ENCODE results near the gene MTCH2.

MTCH2 gene

GRCh38 chr11:47589977-47590861, 52.1 kb downstream of the MTCH2 start:
- DNase-seq (ENCODE audit: low read depth), result peak; percentile 20

DNA sequence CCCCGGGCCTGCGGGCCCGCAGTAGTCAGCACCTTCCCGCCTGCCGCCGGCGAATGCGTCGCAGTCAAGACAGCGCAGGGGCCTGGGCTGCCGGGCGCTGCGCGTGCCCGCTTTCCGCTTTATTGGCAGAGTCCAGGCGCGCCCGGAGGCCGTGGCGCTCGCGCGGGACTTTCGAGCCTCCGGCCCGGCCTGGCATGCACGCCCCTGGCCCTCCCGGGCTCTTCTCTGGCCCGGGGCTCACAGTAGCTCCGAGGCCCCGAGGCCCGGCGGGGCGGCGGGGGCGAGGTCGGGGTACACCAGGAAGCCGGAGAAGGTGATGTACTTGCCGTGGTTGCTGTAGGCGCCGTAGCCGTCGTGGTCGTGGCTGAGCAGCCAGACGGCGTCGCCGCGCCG, 52.8 kb downstream of the MTCH2 start:
- no peak for DNase-seq (ENCODE audit: low read depth)

DNA sequence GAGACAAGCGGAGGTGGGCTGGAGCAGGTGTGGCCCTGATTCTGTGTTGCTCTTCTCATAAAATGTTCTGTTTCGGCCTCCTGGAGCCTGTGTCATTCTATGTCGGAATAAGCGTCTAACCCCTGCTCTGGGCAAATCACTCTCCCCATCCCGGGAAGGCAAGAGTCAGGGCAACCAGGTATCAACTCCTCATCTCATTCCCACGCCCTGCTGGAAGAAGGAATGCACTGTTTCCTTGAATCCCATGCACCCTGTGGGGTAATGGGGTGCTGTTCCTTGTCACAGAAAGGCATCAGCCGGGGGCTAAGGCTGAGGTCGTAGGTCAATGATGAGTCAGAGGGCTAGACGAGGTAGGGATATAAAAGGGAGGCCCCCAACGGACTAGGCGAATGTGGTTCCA, 53.2 kb downstream of the MTCH2 start:
- no peak for DNase-seq (ENCODE audit: low read depth)

DNA sequence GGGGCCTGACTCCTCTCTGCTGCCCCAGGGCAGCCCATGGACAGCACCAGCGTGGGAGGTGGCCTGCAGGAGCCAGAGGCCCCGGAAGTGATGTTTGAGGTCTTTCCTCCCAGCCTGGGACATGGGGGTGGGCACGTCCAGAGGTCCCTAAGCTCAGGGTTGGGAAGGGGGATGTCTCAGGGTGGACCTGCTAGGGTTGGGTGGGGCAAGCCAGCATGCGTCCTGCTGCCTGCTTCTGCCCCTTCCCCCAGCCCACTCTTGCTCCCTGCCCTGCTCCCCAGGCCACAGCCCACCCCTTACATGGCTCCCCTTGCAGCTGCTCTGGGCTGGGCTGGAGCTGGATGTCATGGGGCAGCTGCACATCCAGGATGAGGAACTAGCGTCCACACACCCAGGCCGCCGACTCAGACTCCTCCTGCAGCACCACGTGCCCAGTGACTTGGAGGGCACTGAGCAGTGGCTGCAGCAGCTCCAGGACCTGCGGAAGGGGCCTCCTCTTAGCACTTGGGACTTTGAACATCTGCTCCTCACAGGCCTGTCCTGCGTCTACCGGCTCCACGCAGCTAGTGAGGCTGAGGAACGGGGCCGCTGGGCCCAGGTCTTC, 54.5 kb downstream of the MTCH2 start:
- no peak for DNase-seq (ENCODE audit: low read depth)

DNA sequence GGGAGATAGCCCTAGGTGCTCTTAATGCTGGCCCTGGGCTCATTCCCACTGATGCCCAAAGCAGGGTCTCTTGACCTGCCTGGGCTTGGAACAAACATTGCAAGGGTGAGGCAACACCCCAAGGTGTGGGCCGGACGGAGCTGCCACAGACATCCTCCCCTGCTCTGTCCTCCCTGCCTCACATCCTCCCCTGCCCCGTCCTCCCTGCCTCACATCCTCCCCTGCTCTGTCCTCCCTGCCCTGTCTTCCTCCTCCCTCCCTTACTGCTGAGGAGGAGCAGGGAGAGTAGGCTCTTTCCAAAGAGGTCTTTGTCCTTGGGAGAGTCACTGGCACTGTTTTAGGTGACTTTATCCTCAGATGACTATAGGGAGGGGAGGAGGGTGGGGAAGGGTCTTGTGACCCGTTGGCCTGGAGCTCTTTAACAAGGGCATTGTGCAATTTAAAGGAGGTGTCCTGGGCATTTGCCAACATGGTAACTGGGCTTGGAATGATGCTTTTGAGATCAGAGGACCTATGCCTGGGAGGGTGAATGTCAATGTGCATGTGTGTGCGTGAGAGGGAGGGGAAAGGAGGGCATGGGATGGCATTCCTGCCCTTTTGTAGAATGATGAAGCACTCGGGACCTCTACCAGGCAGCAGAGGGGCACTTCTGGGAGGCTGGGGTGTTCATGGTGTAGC, 55.2 kb downstream of the MTCH2 start:
- no peak for DNase-seq (ENCODE audit: low read depth)

DNA sequence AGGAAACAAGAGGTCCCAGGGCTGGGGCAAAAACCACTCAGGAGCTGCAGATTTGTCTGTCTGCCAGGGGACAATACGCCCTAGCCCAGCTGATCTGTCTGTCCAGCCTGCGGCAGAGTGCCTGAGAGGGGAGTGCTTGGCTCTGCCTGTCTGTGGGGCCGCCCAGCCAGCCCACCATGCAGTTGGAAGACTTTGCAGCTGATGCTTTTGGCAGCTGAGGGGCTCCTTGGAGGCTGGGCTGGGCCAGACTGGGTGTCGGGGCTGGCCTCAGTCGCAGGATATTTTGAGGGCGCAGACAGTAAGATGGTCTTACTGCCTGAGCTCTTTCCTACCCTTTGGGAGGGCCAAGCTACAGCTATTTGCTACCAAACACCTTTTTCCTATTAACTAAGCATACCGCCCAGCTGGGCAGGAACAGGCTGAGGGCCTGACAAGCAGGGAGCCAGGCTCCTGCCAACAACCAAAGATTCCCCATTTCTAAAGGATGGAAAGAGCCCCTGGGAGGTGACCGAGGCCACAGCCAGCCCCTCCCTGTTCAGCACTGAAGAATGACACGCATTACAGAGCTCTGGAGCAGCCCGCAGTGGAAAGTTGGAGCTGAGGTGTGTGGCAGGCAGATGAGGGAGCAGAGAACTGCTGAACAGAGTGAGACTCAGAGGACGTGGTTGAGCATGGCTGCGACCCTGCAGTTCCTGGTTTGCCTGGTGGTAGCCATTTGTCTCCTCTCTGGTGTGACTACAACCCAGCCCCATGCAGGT, 56.1 kb downstream of the MTCH2 start, which contains the start of gene FAM180B:
FAM180B (plus strand) TSS at position 581 of the 758 bp plus-strand sequence; CDS start at position 672, 91 bp downstream.
- DNase-seq (ENCODE audit: low read depth), result no peak

GRCh38 chr11:47583844-47584243, 58.5 kb downstream of the MTCH2 start:
- no peak for DNase-seq (ENCODE audit: low read depth)

- DNase-seq (ENCODE audit: low read depth), result peak; percentile 89
These were observed 63.5 kb downstream of the MTCH2 start, which contains the start of the genes KBTBD4 and NDUFS3 for GRCh38 chr11:47578524-47579494. Gene KBTBD4, minus strand, starts transcription at chr11:47578970. Its CDS starts 19 bp downstream, at chr11:47578951. Gene NDUFS3, plus strand, starts transcription at chr11:47579074. Its CDS starts 18 bp downstream, at chr11:47579092.

DNA sequence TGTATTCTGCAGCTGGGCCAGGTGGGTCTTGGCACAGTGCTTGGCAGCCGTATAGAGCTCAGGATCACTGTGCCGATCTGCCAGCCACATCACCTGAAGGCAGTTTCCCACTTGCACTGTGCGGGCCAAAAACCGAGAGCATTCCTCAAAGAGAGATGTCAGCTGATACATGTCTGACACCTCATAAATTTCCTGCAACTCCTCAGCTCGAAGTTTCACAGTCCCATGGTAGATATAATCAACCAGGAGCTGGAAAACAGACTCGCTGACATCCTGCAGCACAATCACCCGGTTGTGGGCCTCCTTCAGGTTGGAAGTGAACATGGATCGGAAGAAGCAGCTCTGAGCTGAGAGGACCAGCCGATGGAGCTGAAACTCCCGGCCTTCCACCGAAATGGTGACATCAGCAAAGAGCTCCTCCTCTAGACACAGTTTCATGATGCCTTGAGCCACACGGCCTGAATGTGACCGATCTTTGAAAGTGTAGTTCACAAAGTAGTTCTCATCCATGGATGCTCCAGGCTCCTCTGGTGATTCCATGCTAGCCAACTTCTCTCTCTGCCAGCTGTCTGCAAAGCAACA, 64.8 kb downstream of the MTCH2 start:
- DNase-seq (ENCODE audit: low read depth), result no peak

GRCh38 chr11:47573321-47573720, 69.0 kb downstream of the MTCH2 start:
- DNase-seq (ENCODE audit: low read depth), result no peak

DNA sequence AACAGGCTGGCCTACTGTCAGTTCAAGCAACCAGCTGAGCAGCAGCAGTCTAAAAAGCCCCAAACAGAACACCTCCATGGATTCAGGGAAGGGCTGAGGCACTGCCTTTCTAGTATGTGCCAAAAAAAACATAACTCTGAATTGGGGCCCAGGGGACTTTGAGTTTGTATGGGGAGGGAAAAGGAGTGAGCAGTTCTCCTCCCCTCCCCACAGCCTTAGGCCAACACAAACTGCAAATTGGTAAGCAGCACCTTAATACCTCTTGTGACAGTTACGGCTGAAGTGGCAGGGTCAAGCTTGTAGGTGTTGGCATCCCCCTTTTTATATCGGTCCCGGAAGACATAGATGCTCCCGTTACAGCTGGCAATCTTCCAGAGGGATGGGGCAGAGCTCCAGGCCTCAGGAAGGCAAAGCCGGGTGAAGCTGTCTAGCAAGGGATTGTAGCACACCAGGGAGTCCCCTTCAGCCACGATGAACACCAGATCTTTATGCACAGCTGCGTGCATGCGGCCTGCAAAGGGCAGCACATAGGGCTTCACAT, 69.6 kb downstream of the MTCH2 start:
- DNase-seq (ENCODE audit: low read depth), result no peak

GRCh38 chr11:47571895-47572294, 70.5 kb downstream of the MTCH2 start:
- peak; percentile 72 for DNase-seq (ENCODE audit: low read depth)

DNA sequence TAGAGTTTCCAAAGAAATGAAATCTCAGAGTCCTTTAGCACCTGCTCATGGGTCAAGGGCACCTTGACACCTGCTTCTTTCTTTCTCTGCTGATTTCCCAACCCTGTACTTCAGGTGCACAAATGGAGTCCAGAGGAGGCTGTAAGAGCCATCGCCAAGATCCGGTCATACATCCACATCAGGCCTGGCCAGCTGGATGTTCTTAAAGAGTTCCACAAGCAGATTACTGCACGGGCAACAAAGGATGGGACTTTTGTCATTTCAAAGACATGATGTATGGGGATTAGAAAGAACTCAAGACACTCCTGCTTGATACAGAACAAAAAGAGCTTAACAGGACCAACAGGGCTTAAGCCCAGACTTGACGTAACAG, 71.0 kb downstream of the MTCH2 start:
- no peak for DNase-seq (ENCODE audit: low read depth)

DNA sequence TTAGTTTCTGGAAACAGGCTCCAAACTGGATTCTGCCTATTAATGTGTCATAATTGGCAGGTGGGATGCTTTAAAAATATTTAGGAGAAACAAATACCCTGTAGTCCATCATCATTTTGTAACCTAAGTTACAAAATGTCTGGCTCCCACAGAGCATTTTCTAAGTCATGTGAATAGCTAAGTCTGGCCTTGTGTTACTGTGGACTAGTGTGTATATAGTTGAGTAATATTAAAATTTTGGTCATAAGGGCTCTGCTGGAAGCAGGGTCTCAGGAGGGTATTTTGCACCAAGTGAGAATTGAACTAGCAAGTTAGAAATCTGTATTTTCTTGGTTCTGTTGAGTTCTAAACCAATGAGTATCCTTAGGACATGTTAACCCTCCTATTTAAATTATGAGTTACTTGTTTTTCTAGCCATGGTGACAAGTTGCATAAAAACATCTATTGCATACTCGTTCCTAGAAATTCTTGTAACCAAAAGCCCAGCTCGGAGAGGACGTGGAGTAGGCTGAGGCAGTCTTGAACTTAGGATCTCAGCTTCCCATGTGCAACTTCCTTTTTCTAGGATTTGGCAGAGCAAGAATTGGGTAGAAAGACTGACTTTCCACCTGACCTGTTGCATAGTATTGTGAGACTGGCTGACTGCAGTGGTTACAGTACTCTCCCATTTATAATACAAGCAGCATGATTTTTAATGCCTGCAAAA, 71.6 kb downstream of the MTCH2 start:
- no peak for DNase-seq (ENCODE audit: low read depth)

DNA sequence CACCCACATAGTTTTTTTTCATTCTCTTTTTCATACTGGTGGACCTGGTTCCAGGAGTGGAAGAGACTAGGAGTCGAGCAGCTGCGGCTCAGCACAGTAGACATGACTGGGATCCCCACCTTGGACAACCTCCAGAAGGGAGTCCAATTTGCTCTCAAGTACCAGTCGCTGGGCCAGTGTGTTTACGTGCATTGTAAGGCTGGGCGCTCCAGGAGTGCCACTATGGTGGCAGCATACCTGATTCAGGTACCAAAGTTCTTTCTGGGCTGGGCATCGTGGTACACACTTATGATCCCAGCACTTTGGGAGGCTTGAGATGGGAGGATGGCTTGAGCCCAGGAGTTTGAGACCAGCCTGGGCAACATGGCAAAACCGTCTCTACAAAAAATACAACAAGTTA, 72.7 kb downstream of the MTCH2 start:
- no peak for DNase-seq (ENCODE audit: low read depth)
